Measurements from ENCODE around the gene CLSTN2. TPM values are rescaled to one million over a fixed set of nuclear protein-coding genes. Genes with fewer than 3 reads are reported as not detected.

The CLSTN2 gene
- total RNA-seq, 1 experiment from 2014 or later = 0.02 TPM

- TF ChIP-seq SRF (IDR thresholded peaks at IDR 0.05; ENCODE audit: low read depth) = no peak
- no peak for TF ChIP-seq CTCF (IDR thresholded peaks at IDR 0.05 in 2 of 3, conservative IDR thresholded peaks at IDR 0.05 in 1 of 3; ENCODE audit: borderline replicate concordance in 1 of 3, insufficient read depth in 1 of 3, low read depth in 2 of 3, low read length in 2 of 3)
- TF ChIP-seq SIN3A (IDR thresholded peaks at IDR 0.05; ENCODE audit: low read depth) = no peak
Observed at GRCh38 chr3:139941580-139941979, 6.6 kb downstream of the CLSTN2 start (continued).

- Histone ChIP-seq H3K9me3 (ENCODE audit: control insufficient read depth in 1 of 2, insufficient read depth in 1 of 2, low read depth in 1 of 2, low read length in 2 of 2) (no peaks in the 10 kb centered on the region), H3K9me2 (ENCODE audit: insufficient read depth) (no peaks in the 10 kb centered on the region), H3K79me2 (ENCODE audit: insufficient read depth, low read length) (no peaks in the 10 kb centered on the region), H3K4me1 (ENCODE audit: control insufficient read depth in 1 of 2, insufficient read depth in 2 of 2, low read length in 2 of 2) (no peaks in the 10 kb centered on the region), H3K4me3 (replicated peaks in 1 of 2; ENCODE audit: low read depth in 1 of 2, low read length in 2 of 2) (no peak overlapping the region), H3K4me2 (ENCODE audit: low read length) (no peak overlapping the region), H4K20me1 (ENCODE audit: insufficient read depth) (no peaks in the 10 kb centered on the region), H3K36me3 (ENCODE audit: control insufficient read depth in 1 of 2, insufficient read depth in 2 of 2, low read length in 2 of 2) (no peaks in the 10 kb centered on the region), H2AFZ (ENCODE audit: low read depth, low read length, poor library complexity, severe bottlenecking) (no peak overlapping the region), H3K27ac (ENCODE audit: low read depth, low read length) (no peak overlapping the region), H3K9ac (ENCODE audit: low read length) (no peak overlapping the region), H3K27me3 (ENCODE audit: insufficient read depth, low read length) (peaks cover 72% of the 10 kb centered on the region)
- POLR2A ChIA-PET = no interaction called here
- TF ChIP-seq ZFX (IDR thresholded peaks at IDR 0.05) (no peak), EZH2phosphoT487 (IDR thresholded peaks at IDR 0.05; ENCODE audit: borderline replicate concordance) (no peak), POLR2A (IDR thresholded peaks at IDR 0.05; ENCODE audit: borderline replicate concordance, extremely low read depth, insufficient read depth, insufficient read length) (no peak), POLR2AphosphoS5 (IDR thresholded peaks at IDR 0.05; ENCODE audit: low read depth, low read length) (no peak), ELF1 (IDR thresholded peaks at IDR 0.05; ENCODE audit: borderline replicate concordance, low read depth) (no peak), ATF3 (IDR thresholded peaks at IDR 0.05) (no peak), JUND (IDR thresholded peaks at IDR 0.05) (no peak), RAD21 (IDR thresholded peaks at IDR 0.05; ENCODE audit: low read depth) (no peak), REST (IDR thresholded peaks at IDR 0.05; ENCODE audit: low read depth) (no peak), TCF7L2 (IDR thresholded peaks at IDR 0.05; ENCODE audit: borderline replicate concordance, extremely low read depth, insufficient read depth, insufficient read length) (no peak), CTCF (IDR thresholded peaks at IDR 0.05 in 2 of 3, conservative IDR thresholded peaks at IDR 0.05 in 1 of 3; ENCODE audit: borderline replicate concordance in 1 of 3, insufficient read depth in 1 of 3, low read depth in 2 of 3, low read length in 2 of 3) (no peak), CBX3 (IDR thresholded peaks at IDR 0.05; ENCODE audit: low read depth) (no peak), MAX (IDR thresholded peaks at IDR 0.05) (no peak), YY1 (IDR thresholded peaks at IDR 0.05; ENCODE audit: extremely low read depth, insufficient replicate concordance, low read depth, low read length) (no peak), SP1 (IDR thresholded peaks at IDR 0.05; ENCODE audit: low read depth) (no peak), EZH2 (IDR thresholded peaks at IDR 0.05) (no peak), SIN3A (IDR thresholded peaks at IDR 0.05; ENCODE audit: low read depth) (no peak)
- BruUV-seq (replicated peaks) = no TSS peak
- intact Hi-C loops (cut with micrococcal nuclease) = no loop called here
- CTCF ChIA-PET = no interaction called here
- DNase-seq (ENCODE audit: low read depth, low spot score) (no peak), ATAC-seq (no peak)
- RAD21 ChIA-PET (ENCODE audit: low non-redundant PET in 1 of 2, low total read pairs in 2 of 2, uncharacterized antibody in 2 of 2, unreplicated experiment in 2 of 2) = no interaction called here
Observed at GRCh38 chr3:139944256-139944910, 9.4 kb downstream of the CLSTN2 start.

All from HCT116 (cell line).